Measurements from ENCODE around the gene DNAJC5G.
"Not testable (repeated sequence)": the region's sequence is repeated elsewhere in the genome, so short reads cannot be mapped to it uniquely, and the experiment has no call there.

DNAJC5G gene

GRCh38 chr2:27281855-27282559, 6.8 kb downstream of the DNAJC5G start, which contains the start of gene TRIM54:
Gene TRIM54, plus strand, starts transcription at chr2:27282429. Its CDS starts 303 bp downstream, at chr2:27282732.
- no peak for DNase-seq

GRCh38 chr2:27282892-27283291, 7.7 kb downstream of the DNAJC5G start:
- peak; percentile 62 for DNase-seq

GRCh38 chr2:27284996-27285395, 9.8 kb downstream of the DNAJC5G start:
- DNase-seq = no peak

- DNase-seq = no peak
Measured at GRCh38 chr2:27285481-27285880, 10.2 kb downstream of the DNAJC5G start.

GRCh38 chr2:27288610-27289009, 13.4 kb downstream of the DNAJC5G start:
- DNase-seq = no peak

- DNase-seq = no peak
Measured at GRCh38 chr2:27290549-27290948, 15.3 kb downstream of the DNAJC5G start.

- peak; percentile 6 for DNase-seq
Measured at GRCh38 chr2:27291865-27292264, 16.6 kb downstream of the DNAJC5G start.

GRCh38 chr2:27294928-27295327, 19.7 kb downstream of the DNAJC5G start:
- no peak for DNase-seq

- no peak for DNase-seq
Measured at GRCh38 chr2:27296481-27296880, 21.2 kb downstream of the DNAJC5G start.

- DNase-seq = no peak
Measured at GRCh38 chr2:27297195-27297594, 22.0 kb downstream of the DNAJC5G start.

GRCh38 chr2:27298391-27299080, 23.3 kb downstream of the DNAJC5G start:
- no peak for DNase-seq

GRCh38 chr2:27300606-27301005, 25.4 kb downstream of the DNAJC5G start:
- DNase-seq = not testable (repeated sequence)

- peak; percentile 30 for DNase-seq
Measured at GRCh38 chr2:27303093-27304025, 28.1 kb downstream of the DNAJC5G start.

GRCh38 chr2:27304488-27305240, 29.4 kb downstream of the DNAJC5G start:
- DNase-seq = no peak

GRCh38 chr2:27305516-27305915, 30.3 kb downstream of the DNAJC5G start:
- DNase-seq = no peak

GRCh38 chr2:27306136-27306535, 30.9 kb downstream of the DNAJC5G start:
- DNase-seq = no peak

GRCh38 chr2:27306573-27307286, 31.5 kb downstream of the DNAJC5G start:
- no peak for DNase-seq

GRCh38 chr2:27307287-27307544, 32.0 kb downstream of the DNAJC5G start:
- DNase-seq = no peak

GRCh38 chr2:27307545-27308358, 32.5 kb downstream of the DNAJC5G start:
- DNase-seq = no peak

GRCh38 chr2:27308359-27308881, 33.2 kb downstream of the DNAJC5G start, which contains the start of gene UCN:
Gene UCN, minus strand, starts transcription at chr2:27308445. Its CDS starts 550 bp downstream, at chr2:27307895.
- DNase-seq = no peak

GRCh38 chr2:27309651-27310050, 34.4 kb downstream of the DNAJC5G start:
- no peak for DNase-seq
